ENCODE results near the gene UROC1. TPM values are rescaled to one million over a fixed set of nuclear protein-coding genes. Genes with fewer than 3 reads are reported as not detected.

The UROC1 gene
- total and polyA plus RNA-seq, 2 of the 4 experiments (the other 2 are of a cell fraction): not detected

GRCh38 chr3:126478581-126479310 lies 38.8 kb downstream of the UROC1 start (continued):
- TF ChIP-seq POLR2A (IDR thresholded peaks at IDR 0.05; ENCODE audit: low read depth, low read length): no peak

GRCh38 chr3:126477061-126477380 lies 40.6 kb downstream of the UROC1 start:
- dilution Hi-C loops (cut with HindIII; ENCODE audit: low sequenced_read_pairs, unreplicated experiment) (no loop called here), intact Hi-C loops (cut with micrococcal nuclease) (loop anchor here (5.0 to 10.0 kb wide), 2 partner anchors 220 to 342 kb away; no protein-coding TSS in a partner anchor), in situ Hi-C loops (cut with MboI; ENCODE audit: low sequenced_read_pairs) (no loop called here)
- Histone ChIP-seq H2AK9ac (replicated peaks; ENCODE audit: low read depth, low read length, poor library complexity) (no peak overlapping the region), H4K91ac (ENCODE audit: insufficient read depth, low read depth, low read length) (no peak overlapping the region), H4K5ac (ENCODE audit: low read depth, low read length) (no peak overlapping the region), H3K4ac (ENCODE audit: low read depth, low read length) (no peak overlapping the region), H3K27me3 (ENCODE audit: control insufficient read depth, insufficient read depth, low read length) (no peaks in the 10 kb centered on the region; the same call in 1 of the 2 replicates), H2BK5ac (ENCODE audit: low read depth, low read length, poor library complexity, severe bottlenecking) (no peak overlapping the region), H3K36me3 (ENCODE audit: control insufficient read depth, insufficient read depth, low read length) (peaks cover 2% of the 10 kb centered on the region; the same call in 1 of the 2 replicates), H3K9me1 (ENCODE audit: insufficient read depth, low read length) (peaks cover 25% of the 10 kb centered on the region), H2BK20ac (ENCODE audit: low read depth, low read length) (no peak overlapping the region), H3K79me1 (ENCODE audit: low read depth in 1 of 2, low read length in 2 of 2) (peaks cover 21 to 33% of the 10 kb centered on the region in 2 experiments), H3K56ac (ENCODE audit: extremely low read depth, insufficient read depth, low read length) (no peak overlapping the region), H4K8ac (ENCODE audit: low read depth in 2 of 2, low read length in 2 of 2) (no peak overlapping the region; a peak in 1 of 4 replicates), H3K14ac (replicated peaks; ENCODE audit: low read depth, low read length) (no peak overlapping the region), H3K9me3 (ENCODE audit: control insufficient read depth, insufficient read depth, low read length) (no peaks in the 10 kb centered on the region), H2AFZ (replicated peaks; ENCODE audit: low read length, poor library complexity) (peak overlapping the region; percentile 60), H3K23ac (ENCODE audit: low read depth, low read length) (no peak overlapping the region), H3K4me1 (ENCODE audit: control insufficient read depth, insufficient read depth, low read length) (peaks cover 16% of the 10 kb centered on the region), H3K9ac (ENCODE audit: low read depth, low read length) (no peak overlapping the region), H3K27ac (ENCODE audit: insufficient read depth, low read length) (no peak overlapping the region), H3K18ac (ENCODE audit: low read depth, low read length) (no peak overlapping the region), H2AK5ac (ENCODE audit: low read depth, low read length) (no peak overlapping the region), H3K4me2 (ENCODE audit: low read depth, low read length) (no peak overlapping the region), H2BK15ac (ENCODE audit: low read depth, low read length) (no peak overlapping the region), H2BK120ac (ENCODE audit: low read depth, low read length) (no peak overlapping the region), H4K20me1 (ENCODE audit: insufficient read depth, low read length) (peaks cover 28% of the 10 kb centered on the region), H3K4me3 (ENCODE audit: insufficient read depth, low read depth, low read length) (no peak overlapping the region)
- 80% methylated on average over 2 of the region's 4 CpGs; no CpG with 5 or more reads in 1 of the 2 experiments for WGBS, 2 experiments (ENCODE audit: extremely low coverage in 2 of 2, insufficient read length in 1 of 2)
- ChIA-PET CTCF (no interaction called here), POLR2A (ENCODE audit: unreplicated experiment) (interaction anchor here (0.6 kb wide), 1 partner anchor 212 kb away, joined by 3 read pairs; no protein-coding TSS in a partner anchor)
- DNase-seq: no peak
- no peak for ATAC-seq (ENCODE audit: low read depth)
- no TSS peak for BruUV-seq (replicated peaks)
- TF ChIP-seq CTCF (conservative IDR thresholded peaks at IDR 0.05; ENCODE audit: low read depth, low read length) (no peak), BHLHE40 (IDR thresholded peaks at IDR 0.05; ENCODE audit: low read depth, low read length) (no peak), NFE2L2 (IDR thresholded peaks at IDR 0.05; ENCODE audit: low read depth, low read length) (no peak), FOS (IDR thresholded peaks at IDR 0.05; ENCODE audit: low read depth, low read length) (no peak), MAZ (IDR thresholded peaks at IDR 0.05; ENCODE audit: borderline replicate concordance, low read depth, low read length) (no peak), CHD1 (IDR thresholded peaks at IDR 0.05; ENCODE audit: low read depth, low read length) (no peak), POLR2A (IDR thresholded peaks at IDR 0.05; ENCODE audit: low read depth, low read length) (no peak), RAD21 (IDR thresholded peaks at IDR 0.05; ENCODE audit: low read length) (no peak), SMC3 (IDR thresholded peaks at IDR 0.05; ENCODE audit: low read depth, low read length) (no peak), MXI1 (IDR thresholded peaks at IDR 0.05; ENCODE audit: borderline replicate concordance, low read depth, low read length) (no peak), RCOR1 (IDR thresholded peaks at IDR 0.05; ENCODE audit: insufficient replicate concordance, low read length) (no peak), USF2 (IDR thresholded peaks at IDR 0.05; ENCODE audit: low read depth, low read length) (no peak), RFX5 (IDR thresholded peaks at IDR 0.05; ENCODE audit: low read depth, low read length) (no peak), MAFK (IDR thresholded peaks at IDR 0.05; ENCODE audit: low read depth, low read length) (no peak)
